Hippocampal formation (tissue), 2 donors: ENCODE data around the gene OLFML2A.
"Not testable (repeated sequence)": the region's sequence is repeated elsewhere in the genome, so short reads cannot be mapped to it uniquely, and the experiment has no call there.

ENCODE experiments used
- DNase-seq, 2 donors: peaks; one replicate each; lab custom pipeline; 2025; lab: John Stamatoyannopoulos, UW

Gene OLFML2A

DNA sequence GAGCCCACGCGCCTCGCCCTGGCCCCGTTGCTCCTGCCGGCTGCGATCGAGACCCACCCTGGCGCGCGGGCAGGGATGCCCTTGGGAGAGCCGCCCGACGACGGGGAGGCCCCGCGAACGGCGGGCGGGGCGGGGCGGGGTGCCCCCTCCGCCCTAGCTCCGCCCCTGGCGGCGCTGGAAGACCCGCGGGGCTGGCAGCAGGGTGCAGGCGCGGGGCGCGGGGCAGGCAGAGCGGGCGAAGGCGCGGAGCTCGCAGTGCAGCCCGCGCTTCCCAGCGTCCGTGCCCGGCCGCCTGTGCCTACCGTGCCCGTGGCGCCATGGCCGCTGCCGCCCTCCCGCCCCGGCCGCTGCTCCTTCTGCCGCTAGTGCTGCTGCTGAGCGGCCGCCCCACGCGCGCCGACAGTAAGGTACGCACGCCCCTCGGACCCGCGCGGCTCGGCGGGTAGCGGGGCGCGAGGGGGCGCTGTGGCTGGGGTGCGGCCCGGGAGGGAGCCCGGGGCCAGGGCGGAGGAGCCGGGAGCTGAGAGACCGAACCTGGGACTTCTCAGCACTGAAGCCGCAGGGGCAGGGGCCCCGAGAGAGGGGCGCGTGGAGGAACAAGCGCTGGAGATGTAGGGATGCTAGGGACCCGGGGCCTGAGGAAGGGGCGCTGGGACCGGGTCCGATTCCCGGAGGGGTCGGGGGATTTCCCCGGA, at the start of gene OLFML2A:
TSS of gene OLFML2A (plus strand) at position 180 of the 695 bp plus-strand sequence. CDS start at position 318, 138 bp downstream.
- no peak for DNase-seq

DNA sequence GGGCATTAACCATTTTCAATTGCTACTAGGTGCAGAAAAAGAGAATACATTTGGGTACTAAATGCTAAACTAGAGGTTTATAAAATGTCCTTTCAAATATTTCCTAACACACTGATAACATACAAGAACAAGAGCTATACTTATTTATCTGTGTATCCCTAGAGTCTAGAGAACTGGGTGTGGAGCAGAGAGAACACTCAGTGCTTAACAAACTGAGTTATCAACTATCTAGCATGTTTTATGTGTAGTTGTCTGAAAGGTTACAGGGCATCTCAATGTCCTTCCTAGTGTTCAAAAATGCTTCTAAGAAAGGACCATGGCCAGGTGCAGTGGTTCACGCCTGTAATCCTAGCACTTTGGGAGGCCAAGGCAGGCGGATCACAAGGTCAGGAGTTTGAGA, 46.2 kb upstream of the OLFML2A start:
- no peak for DNase-seq

DNA sequence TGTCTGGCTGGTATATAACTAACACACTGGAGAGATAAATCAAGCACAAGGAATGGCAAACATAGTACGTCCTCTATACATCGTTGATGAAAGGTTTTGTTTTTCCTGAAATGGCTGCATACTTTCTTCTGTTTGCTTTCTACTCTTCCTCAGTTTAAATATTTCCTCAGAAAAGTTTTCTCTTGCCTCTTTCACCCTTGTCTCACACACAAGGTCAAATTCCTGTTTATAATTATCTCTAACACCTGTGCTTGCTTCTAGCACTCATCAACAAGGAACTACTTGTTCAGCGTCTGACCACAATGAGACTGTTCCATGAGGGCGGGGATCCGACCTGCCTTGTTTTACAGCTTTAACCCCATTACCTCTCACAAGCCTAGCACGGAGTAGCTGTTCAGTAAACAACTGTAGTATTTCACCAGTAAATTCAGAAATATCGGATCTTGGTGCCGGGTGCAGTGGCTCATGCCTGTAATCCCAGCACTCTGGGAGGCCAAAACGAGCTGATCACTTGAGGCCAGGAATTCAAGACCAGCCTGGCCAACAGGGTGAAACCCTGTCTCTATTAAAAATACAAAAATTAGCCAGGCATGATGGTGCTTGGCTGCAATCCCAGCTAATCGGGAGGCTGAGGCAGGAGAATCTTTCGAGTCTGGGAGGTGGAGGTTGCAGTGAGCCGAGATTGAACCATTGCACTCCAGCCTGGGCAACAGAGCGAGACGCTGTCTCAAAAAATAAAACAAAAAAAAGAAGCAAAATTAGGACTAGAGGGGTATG, 42.8 kb upstream of the OLFML2A start:
- no peak for DNase-seq

DNA sequence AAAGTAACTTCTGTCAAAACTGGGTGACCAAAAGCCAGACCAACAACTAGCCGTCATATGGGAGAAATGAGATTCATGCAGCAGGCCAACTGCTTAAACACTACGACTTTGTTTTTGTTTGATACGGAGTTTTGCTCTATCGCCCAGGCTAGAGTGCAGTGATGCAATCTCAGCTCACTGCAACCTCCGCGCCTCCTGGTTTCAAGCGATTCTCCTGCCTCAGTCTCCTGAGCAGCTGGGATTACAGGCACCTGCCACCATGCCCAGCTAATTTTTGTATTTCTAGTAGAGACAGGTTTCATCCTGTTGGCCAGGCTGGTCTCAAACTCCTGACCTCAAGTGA, 42.2 kb upstream of the OLFML2A start:
- not testable (repeated sequence) for DNase-seq

DNA sequence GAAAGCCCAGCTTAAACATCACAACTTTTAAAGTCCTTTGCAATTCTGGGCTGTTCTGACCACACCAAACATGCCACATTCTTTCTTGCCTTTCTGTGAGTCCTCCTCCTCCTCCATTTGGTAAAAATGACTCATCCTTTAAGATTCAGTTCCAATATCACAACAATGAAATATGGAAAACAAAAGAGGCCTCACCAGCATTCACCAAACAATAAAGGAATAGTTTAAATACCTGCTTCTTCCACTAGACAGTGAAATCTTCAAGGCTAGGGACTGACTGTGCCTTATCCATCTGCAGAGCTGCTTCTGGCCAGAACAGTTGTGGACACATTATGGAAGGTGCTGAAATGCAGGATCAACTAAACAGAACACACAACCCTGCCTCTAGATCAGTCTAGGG, 41.8 kb upstream of the OLFML2A start:
- no peak for DNase-seq

DNA sequence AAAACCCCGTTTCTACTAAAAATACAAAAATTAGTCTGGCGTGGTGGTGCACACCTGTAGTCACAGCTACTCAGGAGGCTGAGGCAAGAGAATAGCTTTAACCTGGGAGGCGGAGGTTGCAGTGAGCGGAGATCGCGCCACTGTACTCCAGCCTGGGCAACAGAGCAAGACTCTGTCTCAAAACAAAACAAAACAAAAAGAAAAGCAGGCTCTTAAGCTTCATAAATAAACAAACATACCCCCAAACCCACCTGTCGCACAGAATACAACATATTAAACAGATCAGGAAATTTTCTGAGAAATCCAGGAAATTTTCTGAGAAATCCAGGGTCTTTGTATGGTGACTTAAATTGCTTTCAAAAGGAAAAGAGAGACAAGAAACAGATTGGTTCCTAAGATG, 38.9 kb upstream of the OLFML2A start:
- not testable (repeated sequence) for DNase-seq

DNA sequence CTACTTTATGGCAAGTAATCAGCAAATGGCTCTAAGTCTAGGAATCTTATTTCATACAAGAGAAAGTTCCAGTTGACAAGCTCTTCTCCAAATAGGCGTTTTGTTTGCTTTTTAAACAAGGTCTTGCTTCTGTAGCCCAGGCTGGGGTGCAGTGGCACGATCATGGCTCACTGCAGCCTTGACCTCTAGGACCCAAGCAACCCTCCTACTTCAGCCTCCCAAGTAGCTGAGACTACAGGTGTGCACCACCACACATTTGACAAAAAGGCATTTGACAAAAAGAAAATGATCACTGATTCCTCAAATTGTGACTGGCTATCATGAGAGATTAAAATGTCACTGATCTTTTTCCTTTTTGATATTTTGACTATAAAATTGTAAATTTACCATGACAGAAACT, 37.6 kb upstream of the OLFML2A start:
- DNase-seq = no peak

DNA sequence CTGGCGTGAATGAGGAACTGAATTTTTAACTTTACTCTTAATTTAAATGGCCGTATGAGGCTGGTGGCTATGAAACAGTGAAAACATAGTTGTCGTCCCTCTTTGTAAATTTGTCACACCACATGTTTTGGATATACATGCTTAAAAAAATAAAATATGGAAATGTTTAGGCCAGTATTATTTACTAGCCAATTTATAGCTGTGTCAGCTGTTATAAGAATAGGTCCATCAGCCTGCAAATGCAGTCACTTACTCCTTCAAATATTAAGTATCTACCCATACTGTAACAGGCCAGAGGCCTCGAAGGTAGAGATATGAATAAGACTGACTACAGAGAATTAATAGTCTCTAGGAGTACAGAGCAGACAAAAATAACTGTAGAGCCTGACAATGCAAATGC, 35.8 kb upstream of the OLFML2A start:
- no peak for DNase-seq

DNA sequence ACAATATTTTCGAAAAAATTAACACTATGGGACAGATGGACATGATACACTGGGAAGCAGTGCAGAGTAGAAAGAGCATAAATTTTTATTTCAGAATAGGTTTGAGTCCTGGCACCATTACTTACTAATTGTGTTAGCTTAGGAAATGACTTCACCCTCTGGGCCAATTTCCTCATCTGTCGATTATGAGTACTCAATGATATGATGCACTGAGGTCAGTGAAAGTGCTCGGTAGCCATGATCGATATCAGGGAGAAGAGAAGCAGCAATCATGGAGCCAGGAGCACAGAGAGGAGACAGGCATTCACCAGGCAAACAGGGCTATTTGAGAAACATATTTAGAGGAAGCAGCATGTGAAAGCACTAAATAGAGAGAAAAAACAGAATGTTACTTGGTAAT, 35.3 kb upstream of the OLFML2A start:
- DNase-seq = no peak

DNA sequence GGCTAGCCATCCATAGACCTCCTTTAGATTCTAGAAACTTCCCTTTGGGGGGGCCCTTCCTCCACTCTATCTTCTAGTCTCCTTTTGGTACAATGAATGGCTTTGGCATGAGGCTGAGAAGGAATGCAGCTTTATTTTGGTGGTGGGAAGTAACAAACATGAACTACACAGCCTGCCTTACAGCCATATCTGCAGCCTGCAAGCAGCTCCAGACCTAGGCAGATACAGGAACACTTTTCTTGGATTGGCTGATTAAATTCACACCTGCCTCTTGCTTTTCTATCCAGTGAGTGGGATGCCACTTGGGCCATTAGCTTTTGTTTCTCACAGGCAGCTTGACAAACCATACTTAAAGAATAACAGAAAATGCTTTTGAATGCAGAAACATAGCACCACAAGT, 34.0 kb upstream of the OLFML2A start:
- no peak for DNase-seq

DNA sequence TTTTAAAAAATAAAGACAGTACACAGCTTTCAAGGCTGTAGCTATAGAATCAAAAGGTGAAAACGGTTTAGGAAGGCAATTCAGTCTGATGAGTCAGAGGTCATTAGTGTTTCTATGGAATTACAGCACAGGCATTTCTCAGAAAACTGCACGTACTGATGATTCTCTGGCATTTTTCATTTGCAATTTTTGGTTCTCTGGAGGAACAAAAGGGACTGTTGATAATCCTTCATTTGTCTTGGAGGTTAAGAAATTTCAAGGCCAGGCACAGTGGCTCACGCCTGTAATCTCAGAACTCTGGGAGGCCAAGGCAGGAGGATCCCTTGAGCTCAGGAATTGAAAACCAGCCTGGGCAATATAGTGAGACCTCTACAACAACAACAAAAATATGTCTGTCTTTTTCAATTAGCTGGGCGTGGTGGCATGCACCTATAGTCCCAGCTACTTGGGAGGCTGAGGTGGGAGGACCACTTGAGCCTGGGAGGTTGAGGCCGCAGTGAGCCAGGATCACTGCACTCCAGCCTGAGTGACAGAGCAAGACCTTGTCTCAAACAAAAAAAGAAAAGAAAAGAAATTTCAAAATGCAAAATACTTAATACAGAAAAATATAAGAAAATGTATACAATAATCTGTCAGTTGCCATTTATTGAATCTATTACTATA, 33.1 kb upstream of the OLFML2A start:
- no peak for DNase-seq

DNA sequence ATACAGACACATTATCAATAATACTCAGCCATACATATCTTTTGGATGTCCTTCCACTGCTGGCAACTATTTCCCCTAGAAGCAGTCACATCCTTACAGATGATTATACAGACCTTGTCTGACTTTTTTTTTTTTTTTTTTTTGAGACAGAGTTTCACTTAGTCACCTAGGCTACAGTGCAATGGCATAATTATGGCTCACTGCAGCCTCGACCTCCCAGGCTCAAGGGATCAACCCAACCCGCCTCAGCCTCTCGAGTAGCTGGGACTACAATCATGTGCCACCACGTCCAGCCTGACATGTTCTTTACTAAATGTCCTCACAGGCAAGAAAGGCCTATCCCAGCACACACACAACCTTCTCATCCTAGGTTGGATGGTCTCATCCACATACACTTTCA, 29.9 kb upstream of the OLFML2A start:
- no peak for DNase-seq

DNA sequence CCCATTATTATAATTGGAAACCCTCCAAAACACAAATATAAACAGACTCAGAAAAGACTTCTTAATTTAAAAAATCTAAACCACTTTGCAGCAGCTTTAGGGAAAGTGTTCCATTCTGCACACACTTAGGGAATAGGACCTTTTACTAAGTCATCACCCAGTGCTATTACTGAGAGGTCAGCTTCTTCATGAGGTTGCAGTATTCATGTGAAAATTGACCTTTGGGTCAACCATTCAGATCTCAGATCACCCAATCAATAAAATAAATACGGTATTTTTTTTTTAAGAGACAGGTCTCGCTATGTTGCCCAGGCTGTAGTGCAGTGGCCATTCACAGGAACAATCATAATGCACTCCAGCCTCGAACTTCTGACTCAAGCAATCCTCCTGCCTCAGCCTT, 27.6 kb upstream of the OLFML2A start:
- DNase-seq = no peak

DNA sequence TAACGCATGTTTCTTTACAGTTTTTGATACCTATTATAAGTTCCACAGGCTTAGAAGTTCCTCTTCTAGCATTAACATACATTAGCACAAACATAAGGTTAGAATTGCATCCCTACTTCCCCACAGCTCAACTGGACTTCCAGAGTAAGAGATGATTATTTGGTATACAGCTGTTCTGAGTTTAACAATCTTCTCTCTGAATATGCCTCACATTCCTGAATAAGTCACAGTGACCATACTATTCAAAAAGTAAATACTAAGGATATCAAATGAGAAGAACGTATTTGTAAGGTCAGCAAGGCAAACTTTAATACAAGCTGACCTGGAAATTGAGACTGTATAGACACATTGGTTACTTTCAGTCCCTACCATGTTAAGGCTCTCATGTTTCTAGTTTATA, 27.2 kb upstream of the OLFML2A start:
- no peak for DNase-seq

DNA sequence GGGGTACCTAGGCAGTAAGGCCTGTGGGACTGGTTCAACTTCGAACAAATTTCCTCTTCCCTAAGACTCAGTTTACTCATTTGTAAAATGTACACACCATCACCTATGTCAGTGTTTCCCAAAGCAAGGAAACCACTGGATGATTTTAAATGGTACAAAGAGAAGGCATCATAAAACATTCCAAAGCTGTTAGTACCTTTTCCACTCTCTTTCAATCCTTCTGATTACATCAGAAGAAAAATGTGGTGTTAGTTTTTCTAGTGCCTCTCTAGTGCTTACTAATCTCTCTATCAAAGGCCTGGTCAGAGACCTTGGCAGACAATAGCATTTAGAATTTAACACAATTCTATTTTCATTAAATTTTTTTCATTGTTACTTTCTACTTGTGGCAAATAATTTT, 24.0 kb upstream of the OLFML2A start:
- no peak for DNase-seq

DNA sequence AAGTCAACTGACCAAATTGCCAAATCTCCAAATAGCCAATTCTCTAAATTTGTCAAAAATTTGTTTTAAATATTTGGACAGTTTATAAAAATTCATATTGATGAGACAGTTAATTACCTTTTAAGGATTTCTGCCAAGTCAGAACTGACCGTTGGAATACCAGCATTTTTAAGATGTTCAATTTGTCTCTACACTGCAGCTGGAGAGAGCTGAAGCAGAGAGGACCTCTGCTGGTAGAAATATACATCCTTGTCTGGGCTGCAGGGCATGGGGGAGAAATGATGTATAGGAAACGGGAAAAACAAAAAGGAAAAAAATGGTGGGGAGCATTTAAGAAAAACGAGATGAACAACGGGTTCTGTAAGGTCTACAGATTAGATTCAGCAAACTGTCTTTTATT, 22.6 kb upstream of the OLFML2A start:
- DNase-seq = no peak

DNA sequence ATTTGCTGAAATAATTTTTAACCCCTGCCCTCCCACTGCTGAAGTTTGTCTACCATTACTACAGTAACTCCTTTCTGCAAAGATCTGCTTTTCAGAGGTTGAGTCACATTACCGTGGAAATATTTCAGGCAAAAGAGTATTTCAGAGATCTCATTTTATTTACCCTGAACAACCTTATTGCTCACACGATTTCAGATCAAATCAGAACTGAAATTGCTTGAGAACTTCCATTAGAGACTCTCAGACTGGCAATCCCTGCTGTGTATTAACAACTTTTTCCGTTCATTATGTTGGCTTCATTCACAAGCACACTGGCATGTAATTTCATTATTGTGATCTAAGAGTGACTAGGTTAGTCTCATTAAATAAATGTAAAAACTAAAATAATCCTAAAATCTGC, 21.9 kb upstream of the OLFML2A start:
- no peak for DNase-seq

DNA sequence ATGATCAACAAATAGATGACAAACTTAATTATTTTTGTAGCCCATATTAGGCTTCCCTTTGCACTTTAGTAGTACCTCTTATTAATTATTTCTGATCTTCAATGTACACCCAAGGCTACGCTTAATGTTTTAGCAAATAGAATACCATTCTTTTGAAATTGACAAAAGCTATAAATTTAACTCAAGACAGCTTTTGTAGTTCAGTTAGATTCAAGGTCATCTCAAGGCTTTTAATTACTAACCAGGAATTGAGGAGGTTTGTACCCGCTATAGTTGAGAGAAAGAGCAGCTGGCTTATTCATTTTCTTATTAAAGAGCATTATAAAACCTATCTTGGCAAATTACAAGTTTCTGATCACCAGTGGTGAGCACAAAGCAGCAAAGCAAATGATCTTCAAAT, 20.9 kb upstream of the OLFML2A start:
- DNase-seq = no peak

DNA sequence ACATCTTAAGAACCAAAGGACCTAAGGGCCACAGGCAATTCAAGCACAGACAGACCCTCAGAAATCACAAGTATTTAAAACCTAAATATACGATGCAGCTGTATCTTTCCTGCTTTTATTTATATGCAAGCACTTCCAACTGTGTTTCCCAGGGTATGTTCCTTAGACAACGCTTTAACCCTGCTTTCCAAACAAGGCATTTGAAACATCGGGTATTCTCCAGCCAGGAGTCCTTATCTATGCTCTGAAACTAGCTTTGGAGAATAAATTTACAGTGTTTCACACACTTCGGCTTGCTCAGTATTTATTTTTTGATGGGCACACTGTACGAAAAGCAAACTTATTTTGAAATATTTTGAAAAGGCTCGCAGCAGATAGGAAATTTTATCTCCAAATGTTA, 19.3 kb upstream of the OLFML2A start:
- no peak for DNase-seq

DNA sequence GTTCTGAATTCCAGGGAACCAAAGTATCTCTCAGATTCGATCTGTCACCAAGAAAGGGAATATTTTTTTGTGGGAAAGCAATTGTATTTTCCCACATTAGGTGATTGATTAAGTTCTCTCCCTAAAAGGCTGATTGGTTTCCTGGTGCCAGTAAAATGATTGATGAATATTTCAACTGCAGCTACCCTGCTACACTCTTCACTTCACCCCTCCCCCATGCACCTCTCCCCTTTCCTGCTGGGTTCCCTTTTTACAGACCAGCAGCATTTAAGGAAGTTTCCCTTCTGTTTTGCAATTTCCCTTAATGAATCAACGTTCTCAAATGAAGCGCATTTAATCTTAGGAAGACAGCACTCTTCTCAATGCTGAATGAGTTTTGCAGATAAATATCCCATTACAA, 18.9 kb upstream of the OLFML2A start:
- no peak for DNase-seq

DNA sequence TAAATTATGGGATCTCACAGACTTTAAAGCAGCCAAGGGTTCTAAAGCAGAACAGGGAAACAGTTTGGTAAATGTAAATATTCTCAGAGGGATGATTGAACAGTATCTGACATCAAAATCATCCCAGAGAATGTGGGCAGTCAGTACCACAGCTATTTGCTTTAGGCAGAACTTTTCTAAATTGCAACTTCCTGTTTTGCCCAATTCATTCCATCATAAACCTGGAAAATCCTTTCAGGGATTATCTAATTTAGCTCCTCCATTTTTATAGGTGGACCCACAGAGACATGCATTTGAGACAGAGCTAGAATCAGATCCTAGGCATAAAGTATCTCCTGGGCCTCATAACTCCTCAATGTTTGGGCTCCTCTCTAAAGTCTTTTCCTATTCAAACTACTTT, 18.2 kb upstream of the OLFML2A start:
- DNase-seq = no peak

DNA sequence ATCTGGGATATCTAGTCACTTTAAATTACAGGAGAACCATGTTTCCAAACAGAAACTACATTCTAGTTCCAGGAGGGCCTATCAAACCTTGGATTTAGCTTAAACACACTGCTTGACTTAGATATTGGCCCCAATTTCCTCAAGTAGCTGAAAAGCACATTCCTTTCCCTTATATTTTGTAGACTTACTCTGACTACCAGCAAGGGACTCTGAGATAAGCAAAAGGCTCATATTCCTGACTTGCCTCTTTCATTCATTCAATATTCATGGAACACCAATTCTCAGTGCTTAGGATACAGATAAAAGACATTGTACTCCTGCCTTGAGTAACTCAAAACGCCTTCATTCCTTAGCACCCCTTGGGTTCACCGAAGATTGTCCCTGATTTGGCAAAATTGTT, 17.6 kb upstream of the OLFML2A start:
- no peak for DNase-seq

DNA sequence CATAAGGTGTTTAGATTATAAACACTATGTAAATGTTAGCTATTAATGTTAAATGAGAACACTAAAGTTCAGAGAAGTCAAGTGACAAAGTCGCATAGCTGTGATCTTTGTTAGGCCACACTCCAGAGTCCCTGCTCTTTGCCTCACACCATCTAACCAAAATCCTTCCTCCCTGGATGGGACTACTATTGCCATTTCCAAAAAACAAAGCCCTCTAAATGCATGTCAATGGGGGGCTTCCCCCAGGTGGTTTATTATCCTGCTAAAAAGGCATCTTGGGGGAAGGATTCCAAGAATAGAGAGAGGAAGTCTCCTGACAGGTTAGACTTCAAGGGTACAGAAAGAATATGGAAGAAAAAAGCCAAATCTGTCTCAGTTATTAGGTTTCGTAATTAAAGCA, 16.2 kb upstream of the OLFML2A start:
- no peak for DNase-seq
